Right atrium auricular region (tissue), 2 donors: ENCODE data around the gene SQSTM1. TPM values are rescaled to one million over a fixed set of nuclear protein-coding genes. Genes with fewer than 3 reads are reported as not detected.
A peak's percentile ranks its signal among the peaks of the same experiment; 100 is the strongest.

ENCODE experiments used
- DNase-seq: peaks from one replicate; pipeline ENCODE4 v3.0.0-alpha.2; 2019; ENCODE audit warnings: low spot score
- H3K27ac ChIP-seq, 2 donors: fragments of 200-600 bp; sonication (generic); 1 replicate in 1 of 2; 2 replicates in 1 of 2; pipeline ENCODE4 v1.5.1; 2016 to 2019
- H3K27me3 ChIP-seq, 2 donors: fragments of 200-600 bp; sonication (generic); one replicate each; pipeline versions ENCODE4 v1.5.1 to v1.6.0; 2017 to 2019
- H3K36me3 ChIP-seq: fragments of 200-600 bp; sonication (generic); one replicate; pipeline ENCODE4 v1.5.1; 2016
- H3K4me1 ChIP-seq, 2 donors: fragments of 200-600 bp; sonication (generic); one replicate each; pipeline versions ENCODE4 v1.5.1 to v1.6.0; 2017 to 2019
- H3K4me3 ChIP-seq, 2 donors: fragments of 200-600 bp; sonication (generic); 1 replicate in 1 of 2; 2 replicates in 1 of 2; pipeline ENCODE4 v1.5.1; 2017 to 2019; ENCODE audit warnings: mild to moderate bottlenecking in 1 of 2, moderate library complexity in 1 of 2
- H3K9me3 ChIP-seq, 2 donors: fragments of 200-600 bp; sonication (generic); one replicate each; pipeline ENCODE4 v1.5.1; 2019
- total RNA-seq, 2 donors: library from RNA; depleted of rRNA; stranded (reverse); fragments of >200 nt; gene quantifications; one replicate each; pipeline ENCODE4 v1.1.0, GENCODE V29; 2016
- TF ChIP-seq, protein P1 (sequence below), 2 donors: fragments of 200-600 bp; sonication (generic); IDR thresholded peaks; one replicate each; pipeline ENCODE4 v1.5.1; 2019; ENCODE audit warnings: antibody characterized with exemption in 2 of 2

Gene SQSTM1
- total RNA-seq, 2 donors from 2014 or later, result 379 to 436 TPM

DNA sequence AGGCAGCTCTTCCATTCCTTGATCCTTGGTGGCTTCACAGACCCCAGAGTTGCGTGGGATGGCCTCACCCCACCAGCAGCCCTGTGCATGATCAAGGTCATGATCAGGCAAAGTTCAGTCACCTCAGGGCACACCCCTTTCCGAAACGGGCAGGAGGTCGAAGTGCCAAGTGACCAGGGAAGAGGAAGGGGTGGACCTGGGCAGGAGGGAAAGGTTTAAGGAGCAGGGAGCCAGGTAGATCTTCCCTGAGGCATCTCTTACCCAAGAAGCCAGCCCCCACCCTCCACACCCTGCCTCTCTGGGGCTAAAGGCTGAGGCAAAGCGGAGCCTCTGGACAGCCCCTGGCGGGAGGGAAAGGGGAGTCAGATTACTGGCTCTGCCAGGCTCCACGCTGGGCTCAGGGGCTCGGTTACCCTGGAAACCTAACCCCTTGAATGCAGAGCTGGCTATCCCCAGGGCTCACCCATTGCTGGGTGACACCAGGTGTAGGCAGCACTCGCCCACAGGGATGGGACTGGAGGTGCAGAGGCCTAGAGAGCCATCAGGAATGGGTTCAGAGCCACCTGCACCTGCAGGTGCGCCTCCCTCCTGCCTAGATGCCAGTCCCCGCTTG is 17.6 kb upstream of the SQSTM1 start:
- Histone ChIP-seq H3K4me3 (no peak overlapping the region), H3K27me3 (no peaks in the 10 kb centered on the region), H3K4me1 (peaks cover 0 to 47% of the 10 kb centered on the region in 2 donors), H3K36me3 (peaks cover 32% of the 10 kb centered on the region), H3K9me3 (no peaks in the 10 kb centered on the region), H3K27ac (no peak overlapping the region)
- TF ChIP-seq, protein P1, sequence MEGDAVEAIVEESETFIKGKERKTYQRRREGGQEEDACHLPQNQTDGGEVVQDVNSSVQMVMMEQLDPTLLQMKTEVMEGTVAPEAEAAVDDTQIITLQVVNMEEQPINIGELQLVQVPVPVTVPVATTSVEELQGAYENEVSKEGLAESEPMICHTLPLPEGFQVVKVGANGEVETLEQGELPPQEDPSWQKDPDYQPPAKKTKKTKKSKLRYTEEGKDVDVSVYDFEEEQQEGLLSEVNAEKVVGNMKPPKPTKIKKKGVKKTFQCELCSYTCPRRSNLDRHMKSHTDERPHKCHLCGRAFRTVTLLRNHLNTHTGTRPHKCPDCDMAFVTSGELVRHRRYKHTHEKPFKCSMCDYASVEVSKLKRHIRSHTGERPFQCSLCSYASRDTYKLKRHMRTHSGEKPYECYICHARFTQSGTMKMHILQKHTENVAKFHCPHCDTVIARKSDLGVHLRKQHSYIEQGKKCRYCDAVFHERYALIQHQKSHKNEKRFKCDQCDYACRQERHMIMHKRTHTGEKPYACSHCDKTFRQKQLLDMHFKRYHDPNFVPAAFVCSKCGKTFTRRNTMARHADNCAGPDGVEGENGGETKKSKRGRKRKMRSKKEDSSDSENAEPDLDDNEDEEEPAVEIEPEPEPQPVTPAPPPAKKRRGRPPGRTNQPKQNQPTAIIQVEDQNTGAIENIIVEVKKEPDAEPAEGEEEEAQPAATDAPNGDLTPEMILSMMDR (IDR thresholded peaks at IDR 0.05), result no peak
- no peak for DNase-seq

DNA sequence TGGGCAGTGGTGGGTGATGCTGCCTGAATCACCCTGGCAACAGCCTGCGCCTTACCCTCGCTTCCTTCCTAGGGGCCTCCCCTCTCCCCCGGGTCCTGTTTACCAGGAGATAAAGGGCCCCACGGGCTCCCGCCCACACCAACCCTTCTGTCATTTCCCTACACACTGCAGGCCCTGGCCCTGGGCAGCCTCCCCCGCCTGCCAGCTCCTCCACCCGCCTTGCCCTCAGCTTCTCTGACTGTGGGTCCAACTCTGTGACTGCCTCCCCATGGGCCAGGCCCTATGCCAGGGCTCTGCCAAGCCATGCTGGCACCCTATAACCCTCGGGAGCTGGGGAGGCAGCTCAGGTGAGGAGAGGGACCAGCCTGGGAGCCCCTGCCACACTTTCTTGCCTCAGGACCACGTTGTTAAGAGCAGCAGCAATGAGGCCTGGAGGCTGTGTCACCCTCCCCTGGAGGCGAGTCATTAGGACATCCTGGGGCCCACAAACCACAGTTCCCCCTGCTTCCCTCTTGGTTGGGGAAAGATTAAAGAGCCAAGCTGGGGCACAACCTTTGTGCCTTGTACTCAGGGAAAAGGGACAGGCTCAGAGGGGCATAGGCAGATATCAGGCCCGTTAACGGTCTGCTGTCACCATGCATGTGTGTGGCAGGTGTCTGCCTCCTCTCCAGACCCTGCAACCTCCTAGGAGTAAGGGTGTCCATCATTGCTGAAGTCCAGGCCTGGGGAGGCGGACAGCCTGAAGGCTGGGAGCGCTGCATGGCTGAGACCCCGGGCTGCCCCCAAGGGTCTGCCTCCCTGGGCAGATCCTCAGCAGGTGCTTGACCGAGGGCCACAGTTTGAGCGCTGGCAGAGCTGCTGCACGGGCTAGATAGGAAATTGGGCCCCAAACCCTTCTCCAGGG is 16.8 kb upstream of the SQSTM1 start:
- DNase-seq, result no peak
- H3K27me3 ChIP-seq, result no peaks in the 10 kb centered on the region
- H3K27ac ChIP-seq, result no peak overlapping the region
- H3K36me3 ChIP-seq, result peaks cover 23% of the 10 kb centered on the region
- no peak overlapping the region for H3K4me3 ChIP-seq
- TF ChIP-seq, protein P1 (IDR thresholded peaks at IDR 0.05), result no peak
- H3K4me1 ChIP-seq, result peaks cover 0 to 48% of the 10 kb centered on the region in 2 donors
- no peaks in the 10 kb centered on the region for H3K9me3 ChIP-seq

DNA sequence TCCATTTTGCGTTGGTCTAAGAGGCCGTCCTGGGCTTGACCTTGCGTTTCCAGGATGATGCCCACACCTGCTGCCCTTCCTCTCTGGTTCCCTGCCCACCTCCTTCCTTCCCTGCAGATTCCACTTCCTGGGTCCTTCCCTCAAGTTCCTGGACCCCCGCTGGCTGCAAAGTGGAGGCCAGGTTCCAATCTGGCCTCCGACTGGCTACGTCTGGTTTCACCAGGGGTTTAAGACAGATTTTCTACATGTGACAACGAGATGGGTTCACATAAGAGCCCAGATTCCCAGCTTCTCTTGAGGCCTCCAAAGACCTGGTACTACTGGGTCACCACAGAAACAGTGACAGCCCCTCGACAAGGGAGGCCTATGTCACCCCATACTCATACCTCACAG is 16.2 kb upstream of the SQSTM1 start:
- Histone ChIP-seq H3K27me3 (no peaks in the 10 kb centered on the region), H3K27ac (peak overlapping the region in 1 of 2 donors; percentile 92), H3K4me3 (no peak overlapping the region), H3K9me3 (no peaks in the 10 kb centered on the region), H3K36me3 (peaks cover 17% of the 10 kb centered on the region), H3K4me1 (peaks cover 0 to 48% of the 10 kb centered on the region in 2 donors)
- DNase-seq, result no peak
- TF ChIP-seq, protein P1 (IDR thresholded peaks at IDR 0.05), result no peak

DNA sequence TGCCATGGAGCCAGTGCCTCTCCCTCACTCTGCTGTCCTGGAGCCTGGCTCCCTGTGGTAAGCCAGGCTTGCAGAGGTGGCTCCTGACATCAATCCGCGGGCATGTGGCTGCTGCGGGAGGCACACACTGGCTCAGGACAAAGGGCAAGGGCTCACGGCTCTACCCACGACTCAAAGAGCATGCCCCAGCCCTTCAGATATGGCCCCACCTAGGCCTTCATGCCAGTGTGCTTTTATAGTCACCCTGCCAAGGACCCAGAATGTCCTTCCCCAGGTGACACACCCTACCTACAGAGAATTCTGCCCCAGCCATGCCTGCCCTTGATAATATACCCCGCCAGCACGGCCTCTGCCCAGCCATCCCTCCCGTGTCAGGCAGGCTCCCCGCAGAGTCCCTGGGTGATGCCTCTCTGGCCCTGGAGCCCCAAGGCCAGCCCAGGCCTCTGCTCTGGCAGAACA is 15.6 kb upstream of the SQSTM1 start:
- DNase-seq, result no peak
- H3K36me3 ChIP-seq, result peaks cover 12% of the 10 kb centered on the region

DNA sequence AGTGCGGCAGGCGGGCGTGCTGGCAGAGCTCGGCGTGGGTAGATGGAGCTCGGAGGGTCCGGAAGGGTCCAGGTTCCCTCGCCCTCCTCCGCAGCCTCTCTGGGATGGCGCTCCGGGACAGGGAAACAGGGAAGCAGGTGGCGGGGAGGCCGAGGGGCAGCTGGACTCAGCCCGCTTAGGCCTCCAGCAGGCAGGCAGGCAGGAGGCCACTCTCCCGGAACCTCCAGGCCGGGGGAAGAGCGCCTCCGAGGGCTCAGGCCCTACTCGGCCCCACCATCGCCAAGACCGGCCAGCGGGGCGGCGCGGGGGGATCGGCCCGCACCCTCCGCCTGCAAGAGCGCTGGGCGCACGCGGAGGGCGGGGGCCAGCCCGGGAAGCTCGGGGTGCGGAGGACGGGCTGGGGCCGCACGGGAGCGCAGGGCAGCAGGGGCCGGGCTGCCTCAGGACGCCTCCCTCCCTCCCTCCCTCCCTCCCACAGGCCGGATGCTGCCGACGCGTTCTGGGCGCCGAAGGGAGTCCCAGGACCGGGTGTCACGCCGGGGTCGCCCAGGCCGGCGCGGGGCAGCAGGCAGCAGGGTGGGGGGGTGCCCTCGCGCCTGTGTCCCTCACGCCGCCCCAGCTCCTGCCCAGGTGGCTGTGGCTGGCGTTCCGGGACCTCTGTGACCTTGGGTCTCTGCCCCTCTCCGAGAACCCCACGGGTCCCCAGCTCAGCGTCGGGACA is 15.0 kb upstream of the SQSTM1 start:
- Histone ChIP-seq H3K4me1 (peaks cover 0 to 48% of the 10 kb centered on the region in 2 donors), H3K36me3 (peaks cover 7% of the 10 kb centered on the region), H3K27ac (peak overlapping the region; percentile 92 to 93), H3K27me3 (no peaks in the 10 kb centered on the region), H3K4me3 (peak overlapping the region; percentile 73 to 92), H3K9me3 (no peaks in the 10 kb centered on the region)
- no peak for DNase-seq
- TF ChIP-seq, protein P1 (IDR thresholded peaks at IDR 0.05), result no peak

More for the DNA sequence above, 15.6 kb upstream of the SQSTM1 start:
- TF ChIP-seq, protein P1 (IDR thresholded peaks at IDR 0.05), result no peak
- Histone ChIP-seq H3K27ac (peak overlapping the region; percentile 92 to 93), H3K9me3 (no peaks in the 10 kb centered on the region), H3K4me1 (peaks cover 0 to 48% of the 10 kb centered on the region in 2 donors), H3K4me3 (peak overlapping the region; percentile 73 to 92), H3K27me3 (no peaks in the 10 kb centered on the region)
